Stimulated activated naive CD4-positive, alpha-beta T cell treated with Interleukin-2 at 50 U/mL for 16 hours (primary cell): ENCODE measurements around the gene MGST3.
"Not testable (repeated sequence)": the region's sequence is repeated elsewhere in the genome, so short reads cannot be mapped to it uniquely, and the experiment has no call there.

Source experiments
- DNase-seq: peaks from one replicate; lab custom pipeline; 2025; lab: John Stamatoyannopoulos, UW

The MGST3 gene

DNA sequence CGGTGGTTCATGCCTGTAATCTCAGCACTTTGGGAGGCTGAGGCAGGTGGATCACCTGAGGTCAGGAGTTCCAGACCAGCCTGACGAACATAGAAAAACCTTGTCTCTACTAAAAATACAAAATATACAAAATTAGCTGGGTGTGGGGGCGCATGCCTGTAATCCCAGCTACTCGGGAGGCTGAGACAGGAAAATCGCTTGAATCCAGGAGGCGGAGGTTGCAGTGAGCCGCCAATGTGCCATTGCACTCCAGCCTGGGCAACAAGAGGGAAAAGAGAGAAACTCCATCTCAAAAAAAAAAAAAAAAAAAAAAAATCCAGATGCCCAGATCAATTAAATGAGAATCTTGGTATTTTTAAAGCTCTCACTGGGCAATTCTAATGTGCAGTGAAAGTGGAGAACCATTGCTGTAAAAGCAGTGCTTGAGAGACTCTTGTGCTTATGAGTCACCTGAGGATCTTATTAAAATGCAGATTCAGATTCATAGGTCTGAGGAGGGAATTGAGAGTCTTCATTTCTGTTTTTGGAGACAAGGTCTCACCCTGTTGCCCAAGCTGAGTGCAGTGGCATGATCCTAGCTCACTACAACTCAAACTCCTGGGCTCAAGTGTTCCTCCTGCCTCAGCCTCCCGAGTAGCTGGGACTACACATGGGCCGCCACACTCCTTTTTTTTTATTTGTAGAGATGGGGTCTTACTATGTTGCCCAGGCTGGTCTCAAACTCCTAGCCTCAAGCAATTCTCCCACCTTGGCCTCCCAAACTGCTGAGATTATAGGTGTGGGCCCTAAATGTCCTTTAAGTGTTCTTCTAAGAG is 27.9 kb downstream of the MGST3 start:
- DNase-seq = not testable (repeated sequence)

- no peak for DNase-seq
Observed at GRCh38 chr1:165659581-165659895, 28.5 kb downstream of the MGST3 start.

GRCh38 chr1:165661703-165662102 is 30.7 kb downstream of the MGST3 start:
- DNase-seq = no peak

DNA sequence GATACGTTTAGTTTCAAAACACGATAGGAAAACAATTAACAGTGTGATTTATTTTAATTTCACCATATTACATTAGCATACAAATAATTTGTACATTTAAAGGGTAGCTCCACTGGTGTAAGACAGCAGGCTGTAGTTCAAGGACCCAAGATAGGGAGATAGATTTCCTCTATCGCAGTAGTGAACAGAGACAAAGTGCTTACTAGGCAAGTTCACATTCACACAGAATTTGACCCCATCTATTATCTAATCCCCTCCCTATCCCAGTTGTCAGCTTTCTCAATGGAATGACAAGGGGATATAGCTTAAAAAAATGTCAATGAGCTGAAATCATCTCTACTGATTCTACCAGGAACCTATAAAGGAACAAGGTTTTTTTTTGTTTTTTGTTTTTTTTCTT is 31.2 kb downstream of the MGST3 start:
- DNase-seq = no peak

DNA sequence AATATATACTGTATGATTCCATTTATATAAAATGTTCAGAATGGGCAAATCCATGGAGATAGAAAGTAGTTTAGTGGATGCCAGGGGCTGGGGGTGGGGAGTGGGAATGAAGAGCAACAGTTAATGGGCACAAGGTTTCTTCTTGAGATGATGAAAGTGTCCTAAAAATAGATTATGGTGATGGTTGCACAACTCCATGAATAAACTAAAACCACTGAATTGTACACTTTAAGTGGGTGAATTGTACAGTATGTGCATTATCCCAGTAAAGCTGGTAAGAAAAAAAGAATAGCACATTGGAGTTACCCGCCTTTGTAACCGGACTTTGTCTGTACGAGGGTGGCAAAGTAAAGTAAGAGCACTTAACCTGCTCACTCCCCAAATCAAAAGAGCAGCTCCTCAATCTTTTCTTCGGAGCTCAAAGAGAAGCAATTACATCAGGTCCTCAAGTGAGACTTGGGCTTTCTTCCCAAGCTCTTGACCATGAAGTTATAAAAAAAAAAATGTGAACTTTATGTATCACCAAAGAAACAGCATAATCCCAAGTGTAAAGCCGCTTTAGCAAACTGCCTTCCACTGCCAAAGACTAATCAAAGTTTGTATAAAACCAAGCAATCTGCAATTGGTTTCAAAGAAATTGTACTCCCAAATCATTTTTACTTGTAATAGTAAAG is 35.3 kb downstream of the MGST3 start:
- DNase-seq = no peak

- no peak for DNase-seq
Observed at GRCh38 chr1:165668184-165668583, 37.1 kb downstream of the MGST3 start.

- DNase-seq = no peak
Observed at GRCh38 chr1:165671526-165671925, 40.5 kb downstream of the MGST3 start.

DNA sequence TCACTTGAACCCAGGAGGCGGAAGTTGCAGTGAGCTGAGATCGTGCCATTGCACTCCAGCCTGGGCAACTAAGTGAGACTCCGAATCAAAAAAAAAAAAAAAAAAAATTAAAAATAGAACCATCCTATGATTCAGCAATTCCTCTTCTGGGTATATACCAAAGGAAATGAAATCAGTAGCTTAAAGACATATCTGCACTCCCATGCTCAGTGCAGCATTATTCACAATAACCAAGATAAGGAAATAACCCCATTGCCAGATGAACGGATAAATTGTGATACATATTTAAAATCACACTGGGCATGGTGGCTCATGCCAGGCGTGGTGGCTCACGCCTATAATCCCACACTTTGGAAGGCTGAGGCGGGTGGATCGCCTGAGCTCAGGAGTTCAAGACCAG is 43.6 kb downstream of the MGST3 start:
- no peak for DNase-seq

GRCh38 chr1:165675794-165676193 is 44.8 kb downstream of the MGST3 start:
- DNase-seq = no peak

DNA sequence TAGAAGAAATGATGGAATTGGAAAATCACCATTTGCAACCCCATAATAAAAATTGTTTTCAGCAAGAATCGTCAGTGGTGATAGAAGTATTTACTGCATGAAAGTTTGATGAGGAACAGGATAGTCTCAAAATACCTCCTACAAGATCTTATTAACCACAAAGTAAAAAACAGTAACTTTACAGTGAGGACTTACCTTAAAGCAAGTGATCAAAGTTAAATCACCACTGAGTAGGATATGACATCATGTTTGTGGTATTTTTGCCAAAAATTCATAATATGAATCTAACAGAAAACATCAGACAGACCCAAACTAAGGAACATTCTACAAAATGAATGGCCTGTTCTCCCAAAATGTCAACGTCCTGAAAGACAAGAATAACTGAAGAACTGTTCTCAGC is 47.5 kb downstream of the MGST3 start:
- DNase-seq = no peak

DNA sequence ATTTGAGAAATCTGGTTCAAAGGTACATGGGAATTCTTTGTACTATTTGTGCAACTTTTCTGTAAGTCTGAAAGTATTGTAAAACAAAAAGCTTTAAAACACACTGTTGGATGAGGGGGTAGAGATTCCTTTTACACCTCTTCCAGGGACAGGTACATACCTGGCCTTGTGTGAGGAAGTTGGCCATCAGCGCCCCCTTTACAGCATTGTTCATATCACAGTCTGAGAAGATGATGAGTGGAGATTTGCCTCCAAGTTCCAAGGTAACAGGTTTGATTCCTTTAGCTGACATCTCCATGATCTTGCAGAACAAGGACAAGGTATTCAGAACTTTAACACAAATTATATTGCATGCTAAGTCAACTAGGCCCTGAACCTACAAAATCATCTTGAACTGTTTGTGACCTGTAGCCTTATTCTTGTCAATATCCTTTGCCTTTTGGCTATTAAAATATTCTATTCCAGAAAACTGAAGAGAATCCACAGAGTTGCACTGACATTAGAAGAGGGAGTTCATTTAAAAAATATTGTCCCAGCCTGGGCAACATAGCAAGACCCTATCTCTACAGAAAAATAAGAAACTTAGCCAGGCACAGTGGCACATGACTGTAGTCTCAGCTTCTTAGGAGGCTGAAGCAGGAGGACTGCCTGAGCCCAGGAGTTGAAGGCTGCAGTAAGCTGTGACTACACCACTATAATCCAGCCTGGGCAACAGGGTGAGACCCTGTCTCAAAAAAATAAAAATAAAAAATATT is 48.4 kb downstream of the MGST3 start:
- no peak for DNase-seq

GRCh38 chr1:165680303-165680702 is 49.3 kb downstream of the MGST3 start:
- no peak for DNase-seq

DNA sequence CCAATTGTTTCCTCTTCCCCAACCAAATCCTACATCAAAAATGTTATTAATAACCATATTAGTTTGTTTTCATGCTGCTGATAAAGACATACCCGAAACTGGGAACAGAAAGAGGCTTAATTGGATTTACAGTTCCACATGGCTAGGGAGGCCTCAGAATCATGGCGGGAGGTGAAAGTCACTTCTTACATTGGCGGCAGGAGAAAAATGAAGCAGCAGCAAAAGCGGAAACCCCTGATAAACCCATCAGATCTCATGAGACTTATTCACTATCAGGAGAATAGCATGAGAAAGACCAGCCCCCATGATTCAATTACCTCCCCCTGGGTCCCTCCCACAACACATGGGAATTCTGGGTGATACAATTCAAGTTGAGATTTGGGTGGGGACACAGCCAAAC is 49.7 kb downstream of the MGST3 start:
- not testable (repeated sequence) for DNase-seq

DNA sequence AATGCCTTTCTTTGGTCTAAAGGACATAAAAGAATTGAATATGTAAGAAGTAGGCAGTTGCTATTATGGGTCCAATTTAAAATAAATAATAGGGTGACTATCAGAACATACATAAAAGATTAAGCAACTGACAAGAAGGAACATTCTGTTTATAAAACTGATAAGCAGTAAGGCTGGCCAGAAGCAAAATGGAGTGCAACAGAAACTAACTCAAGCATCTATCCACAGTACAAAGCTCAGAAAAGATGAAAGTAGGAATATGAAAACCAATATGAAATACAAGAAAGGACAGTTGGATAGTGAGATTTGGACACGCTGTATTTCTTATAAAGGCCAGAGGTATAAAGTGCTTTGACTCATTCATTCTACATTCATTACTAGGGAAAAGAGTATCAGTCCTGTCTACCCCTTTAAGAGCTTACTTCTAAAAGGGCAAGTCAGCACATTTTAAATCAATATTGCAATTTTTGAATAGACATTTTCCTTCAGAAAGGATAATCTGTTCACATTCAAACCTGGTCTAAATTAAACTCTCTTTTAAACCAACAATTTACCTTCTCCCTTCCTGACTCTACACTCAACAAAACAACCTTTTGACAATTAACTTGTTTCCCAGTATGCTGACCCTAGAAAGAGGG is 52.9 kb downstream of the MGST3 start:
- DNase-seq = no peak

- no peak for DNase-seq
Observed at GRCh38 chr1:165686121-165686970, 55.3 kb downstream of the MGST3 start.

- no peak for DNase-seq
Observed at GRCh38 chr1:165686971-165687433, 56.0 kb downstream of the MGST3 start.

DNA sequence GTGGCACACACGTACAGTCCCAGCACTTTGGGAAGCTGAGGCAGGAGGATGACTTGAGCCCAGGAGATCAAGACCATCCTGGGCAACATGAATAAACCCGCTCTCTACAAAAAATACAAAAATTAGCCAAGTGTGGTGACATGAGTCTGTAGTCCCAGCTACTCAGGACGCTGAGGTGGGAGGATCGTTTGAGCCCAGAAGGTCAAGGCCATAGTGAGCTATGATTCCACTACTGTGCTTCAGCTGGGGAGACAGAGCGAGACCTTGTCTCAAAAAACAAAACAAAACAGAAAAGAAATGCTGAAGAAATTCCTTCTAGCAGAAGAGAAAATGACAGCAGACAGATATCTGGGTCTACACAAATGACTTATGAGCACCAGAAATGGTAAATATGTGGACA is 57.0 kb downstream of the MGST3 start:
- no peak for DNase-seq

DNA sequence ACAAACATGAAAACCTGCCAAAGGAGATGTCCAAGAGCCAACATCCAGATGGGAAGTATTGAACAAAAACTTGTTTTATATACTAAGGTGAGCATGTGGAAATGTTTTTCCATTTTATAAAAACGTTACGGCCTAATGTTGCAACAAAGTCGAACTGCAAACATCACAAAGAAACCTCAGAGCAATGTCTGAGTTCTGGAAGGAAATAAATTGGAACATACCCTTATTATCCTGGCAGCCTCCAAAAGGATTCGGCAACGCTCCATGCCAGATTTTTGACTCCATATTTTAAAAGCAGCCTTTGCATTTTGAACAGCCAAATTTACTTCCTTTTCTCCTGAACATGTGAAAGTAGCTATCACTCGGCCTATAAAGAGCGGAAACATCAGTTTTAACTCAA is 64.0 kb downstream of the MGST3 start:
- DNase-seq = no peak

DNA sequence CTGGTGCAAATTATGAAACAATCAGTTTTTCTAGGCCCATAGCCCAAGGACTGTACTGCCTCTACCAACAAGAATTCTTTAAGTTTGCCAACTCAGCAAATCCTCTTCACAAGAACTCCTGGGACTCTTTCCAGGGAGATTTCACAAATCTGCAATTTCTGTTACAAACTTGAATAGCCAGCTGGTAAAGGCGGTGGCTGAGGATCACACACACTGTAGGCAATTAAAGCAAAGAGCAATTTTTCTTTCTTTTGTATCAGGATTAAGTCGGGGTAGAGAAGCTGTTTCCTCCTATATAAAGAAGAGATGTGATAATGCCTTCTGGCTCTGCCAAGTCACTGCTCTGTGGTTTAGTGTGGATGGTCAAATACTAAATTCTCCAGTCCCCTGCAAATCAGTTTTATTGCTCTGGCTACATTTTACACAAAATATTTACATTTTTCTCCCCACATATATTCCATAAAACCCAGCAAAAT is 65.6 kb downstream of the MGST3 start:
- no peak for DNase-seq

- DNase-seq = no peak
Observed at GRCh38 chr1:165697491-165697880, 66.5 kb downstream of the MGST3 start.
